ENCODE data around the gene FLNB. TPM values are rescaled to one million over a fixed set of nuclear protein-coding genes. Genes with fewer than 3 reads are reported as not detected.

The FLNB gene
- total RNA-seq, 4 donors from 2014 or later: 164 to 258 (median 242) TPM

GRCh38 chr3:57981483-57982087 is 26.6 kb upstream of the FLNB start:
- no peak for DNase-seq
- H3K27ac ChIP-seq: no peak overlapping the region
- H3K4me3 ChIP-seq (replicated peaks in 1 of 3): no peak overlapping the region
- H3K27me3 ChIP-seq: no peaks in the 10 kb centered on the region
- WGBS, 2 donors: 88 to 91% methylated on average over 6 to 10 of the region's 10 CpGs
- TF ChIP-seq POLR2A (IDR thresholded peaks at IDR 0.05) (no peak), CTCF (IDR thresholded peaks at IDR 0.05) (no peak)
- no peaks in the 10 kb centered on the region for H3K36me3 ChIP-seq
- no peaks in the 10 kb centered on the region for H3K9me3 ChIP-seq
- peaks cover 21 to 43% of the 10 kb centered on the region in 2 donors for H3K4me1 ChIP-seq
- intact Hi-C loops (cut with DNase I): no loop called here

GRCh38 chr3:57982561-57983243 is 25.5 kb upstream of the FLNB start:
- no peaks in the 10 kb centered on the region for H3K9me3 ChIP-seq
- DNase-seq: no peak
- peaks cover 21 to 51% of the 10 kb centered on the region in 2 donors for H3K4me1 ChIP-seq
- 93 to 95% methylated on average over 9 of the region's 9 CpGs for WGBS, 2 donors
- no peaks in the 10 kb centered on the region for H3K27me3 ChIP-seq
- TF ChIP-seq POLR2A (IDR thresholded peaks at IDR 0.05) (no peak), CTCF (IDR thresholded peaks at IDR 0.05) (no peak)
- H3K27ac ChIP-seq: peak overlapping the region in 1 of 3 donors; percentile 62
- no peaks in the 10 kb centered on the region for H3K36me3 ChIP-seq
- intact Hi-C loops (cut with DNase I): no loop called here
- no peak overlapping the region for H3K4me3 ChIP-seq (replicated peaks in 1 of 3)

DNA sequence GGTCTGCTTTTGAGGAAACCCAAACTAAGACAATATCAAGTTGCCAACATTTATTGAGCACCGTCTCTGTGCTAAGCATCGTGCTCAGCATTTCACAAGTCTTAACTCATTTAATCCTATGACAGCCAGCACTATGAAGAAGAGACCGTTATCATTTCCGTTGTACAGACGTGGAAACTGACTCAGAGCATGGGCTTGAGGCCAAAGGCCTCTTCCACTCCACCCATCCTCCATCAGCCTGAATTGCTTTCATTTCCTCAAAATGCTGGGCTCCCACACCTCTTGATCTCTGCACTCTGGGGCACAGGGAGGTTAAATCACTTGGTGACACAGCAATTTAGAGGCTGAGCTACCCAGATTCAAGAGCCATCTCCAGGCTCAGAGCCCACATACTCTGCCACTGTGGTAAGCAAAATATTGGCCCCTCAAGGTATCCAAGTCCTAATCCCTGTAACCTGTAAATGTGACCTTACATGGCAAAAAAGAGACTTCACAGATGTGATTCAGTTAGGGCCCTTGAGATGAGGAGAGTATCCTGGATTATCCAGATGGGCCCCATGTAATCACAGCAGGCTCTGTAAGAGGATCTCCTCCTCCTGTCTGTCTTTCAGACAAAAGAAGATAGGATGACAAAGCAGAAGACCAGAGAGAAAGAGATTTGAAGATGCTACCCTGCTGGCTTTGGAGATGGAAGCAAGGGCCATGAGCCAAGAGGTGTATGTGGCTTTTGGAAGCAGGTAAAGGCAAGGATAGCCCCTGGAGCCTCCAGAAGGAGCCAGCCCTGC is 24.3 kb upstream of the FLNB start:
- WGBS, 2 donors: 40 to 61% methylated on average over 5 of the region's 5 CpGs

GRCh38 chr3:57985176-57985983 is 22.8 kb upstream of the FLNB start:
- DNase-seq: no peak
- Histone ChIP-seq H3K4me1 (peaks cover 14 to 38% of the 10 kb centered on the region in 2 donors), H3K27me3 (no peaks in the 10 kb centered on the region), H3K9me3 (no peaks in the 10 kb centered on the region), H3K27ac (no peak overlapping the region), H3K4me3 (replicated peaks in 1 of 3) (no peak overlapping the region), H3K36me3 (no peaks in the 10 kb centered on the region)
- intact Hi-C loops (cut with DNase I): no loop called here
- WGBS, 2 donors: 67 to 95% methylated on average over 4 to 9 of the region's 9 CpGs
- TF ChIP-seq POLR2A (IDR thresholded peaks at IDR 0.05) (no peak), CTCF (IDR thresholded peaks at IDR 0.05) (no peak)

More for the DNA sequence above, 24.3 kb upstream of the FLNB start:
- Histone ChIP-seq H3K4me3 (replicated peaks in 1 of 3) (no peak overlapping the region), H3K36me3 (no peaks in the 10 kb centered on the region), H3K9me3 (no peaks in the 10 kb centered on the region), H3K27ac (peak overlapping the region; percentile 52 to 62 (median 55)), H3K27me3 (no peaks in the 10 kb centered on the region), H3K4me1 (peaks cover 21 to 44% of the 10 kb centered on the region in 2 donors)
- no peak for TF ChIP-seq CTCF (IDR thresholded peaks at IDR 0.05)
- no peak for TF ChIP-seq POLR2A (IDR thresholded peaks at IDR 0.05)
- DNase-seq: peak; percentile 47 to 51
- intact Hi-C loops (cut with DNase I): no loop called here

Measured in thyroid gland (tissue), 4 donors.